GM19467 (cell line): ENCODE measurements around the gene KCNQ1.

Experiments used
- ATAC-seq: cut with Tn5 transposase; IDR thresholded peaks from one replicate; pipeline ENCODE4 v1.9.1; 2021; ENCODE audit warnings: mild to moderate bottlenecking, moderate library complexity; ENCODE audit not compliant: unreplicated experiment

KCNQ1 gene

GRCh38 chr11:2752204-2752770 is 307.5 kb downstream of the KCNQ1 start:
- no peak for ATAC-seq

- no peak for ATAC-seq
Measured at GRCh38 chr11:2752923-2753322, 308.1 kb downstream of the KCNQ1 start.

- ATAC-seq: no peak
Measured at GRCh38 chr11:2754008-2754407, 309.2 kb downstream of the KCNQ1 start.

GRCh38 chr11:2755071-2755470 is 310.3 kb downstream of the KCNQ1 start:
- ATAC-seq: no peak

- ATAC-seq: no peak
Measured at GRCh38 chr11:2758751-2759150, 313.9 kb downstream of the KCNQ1 start.

- ATAC-seq: no peak
Measured at GRCh38 chr11:2759228-2760195, 314.7 kb downstream of the KCNQ1 start.

- ATAC-seq: no peak
Measured at GRCh38 chr11:2760196-2760871, 315.5 kb downstream of the KCNQ1 start.

- no peak for ATAC-seq
Measured at GRCh38 chr11:2761131-2762030, 316.6 kb downstream of the KCNQ1 start.

- no peak for ATAC-seq
Measured at GRCh38 chr11:2762031-2762380, 317.2 kb downstream of the KCNQ1 start.

- no peak for ATAC-seq
Measured at GRCh38 chr11:2762451-2762850, 317.6 kb downstream of the KCNQ1 start.

- no peak for ATAC-seq
Measured at GRCh38 chr11:2763984-2764383, 319.2 kb downstream of the KCNQ1 start.

- ATAC-seq: no peak
Measured at GRCh38 chr11:2765491-2765890, 320.7 kb downstream of the KCNQ1 start.

- ATAC-seq: no peak
Measured at GRCh38 chr11:2766166-2766565, 321.4 kb downstream of the KCNQ1 start.

GRCh38 chr11:2767071-2767470 is 322.3 kb downstream of the KCNQ1 start:
- ATAC-seq: no peak

GRCh38 chr11:2767801-2768200 is 323.0 kb downstream of the KCNQ1 start:
- ATAC-seq: no peak

GRCh38 chr11:2768471-2769408 is 323.9 kb downstream of the KCNQ1 start:
- no peak for ATAC-seq

- no peak for ATAC-seq
Measured at GRCh38 chr11:2769409-2770095, 324.7 kb downstream of the KCNQ1 start.

- no peak for ATAC-seq
Measured at GRCh38 chr11:2770096-2770751, 325.4 kb downstream of the KCNQ1 start.
